ENCODE results near the gene CPSF4L.

The CPSF4L gene

DNA sequence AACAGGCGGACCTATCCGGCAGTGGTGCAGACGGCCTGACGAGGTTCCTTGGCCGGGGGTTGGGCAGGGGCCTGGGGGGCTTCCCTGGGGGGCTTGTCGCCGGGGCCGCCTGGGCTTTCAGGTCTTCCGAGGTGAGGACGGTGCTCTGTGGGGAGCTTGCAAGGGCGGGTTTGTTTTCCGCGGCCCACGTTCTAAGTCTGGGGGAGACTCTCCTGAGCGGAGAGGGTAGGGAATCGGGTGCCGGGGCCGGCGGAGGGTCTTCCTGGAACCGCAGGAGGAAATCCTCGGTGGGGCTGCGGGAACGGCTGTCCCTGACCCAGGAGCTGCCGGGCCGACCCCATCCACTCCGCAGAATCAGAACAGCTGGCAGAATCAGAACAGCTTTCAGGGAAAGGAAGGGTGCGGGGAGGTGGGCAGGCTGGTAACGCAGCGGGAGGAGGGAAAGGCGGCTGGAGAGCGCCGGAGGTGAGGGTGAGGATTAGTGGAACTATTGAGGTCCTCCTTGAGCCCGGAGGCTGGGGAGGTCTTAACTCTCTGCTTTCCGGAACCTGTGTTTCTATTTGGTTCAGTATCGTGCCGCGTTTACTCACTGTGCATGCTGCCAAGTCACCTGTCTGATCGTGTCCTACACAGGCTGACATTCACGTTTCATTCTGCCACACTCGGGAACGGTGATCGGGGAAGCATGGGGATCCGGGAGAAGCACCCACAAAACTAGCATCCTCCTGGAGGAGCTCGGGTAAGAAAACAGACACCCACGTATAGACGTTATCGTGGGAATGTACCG lies 28.9 kb downstream of the CPSF4L start:
- H3K36me3 ChIP-seq (ENCODE audit: control insufficient read depth, insufficient read depth, low read length), result peaks cover 4% of the 10 kb centered on the region
- no peaks in the 10 kb centered on the region for H3K27me3 ChIP-seq (replicated peaks; ENCODE audit: control insufficient read depth, insufficient read depth, low read length)
- DNase-seq (ENCODE audit: extremely low read depth, insufficient read length), result no peak
- peak overlapping the region; percentile 95 for H3K4me3 ChIP-seq (replicated peaks; ENCODE audit: low read depth, low read length)
- TF ChIP-seq, protein P1, sequence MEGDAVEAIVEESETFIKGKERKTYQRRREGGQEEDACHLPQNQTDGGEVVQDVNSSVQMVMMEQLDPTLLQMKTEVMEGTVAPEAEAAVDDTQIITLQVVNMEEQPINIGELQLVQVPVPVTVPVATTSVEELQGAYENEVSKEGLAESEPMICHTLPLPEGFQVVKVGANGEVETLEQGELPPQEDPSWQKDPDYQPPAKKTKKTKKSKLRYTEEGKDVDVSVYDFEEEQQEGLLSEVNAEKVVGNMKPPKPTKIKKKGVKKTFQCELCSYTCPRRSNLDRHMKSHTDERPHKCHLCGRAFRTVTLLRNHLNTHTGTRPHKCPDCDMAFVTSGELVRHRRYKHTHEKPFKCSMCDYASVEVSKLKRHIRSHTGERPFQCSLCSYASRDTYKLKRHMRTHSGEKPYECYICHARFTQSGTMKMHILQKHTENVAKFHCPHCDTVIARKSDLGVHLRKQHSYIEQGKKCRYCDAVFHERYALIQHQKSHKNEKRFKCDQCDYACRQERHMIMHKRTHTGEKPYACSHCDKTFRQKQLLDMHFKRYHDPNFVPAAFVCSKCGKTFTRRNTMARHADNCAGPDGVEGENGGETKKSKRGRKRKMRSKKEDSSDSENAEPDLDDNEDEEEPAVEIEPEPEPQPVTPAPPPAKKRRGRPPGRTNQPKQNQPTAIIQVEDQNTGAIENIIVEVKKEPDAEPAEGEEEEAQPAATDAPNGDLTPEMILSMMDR (IDR thresholded peaks at IDR 0.05; ENCODE audit: insufficient read depth, low read length, poor library complexity, severe bottlenecking), result no peak

DNA sequence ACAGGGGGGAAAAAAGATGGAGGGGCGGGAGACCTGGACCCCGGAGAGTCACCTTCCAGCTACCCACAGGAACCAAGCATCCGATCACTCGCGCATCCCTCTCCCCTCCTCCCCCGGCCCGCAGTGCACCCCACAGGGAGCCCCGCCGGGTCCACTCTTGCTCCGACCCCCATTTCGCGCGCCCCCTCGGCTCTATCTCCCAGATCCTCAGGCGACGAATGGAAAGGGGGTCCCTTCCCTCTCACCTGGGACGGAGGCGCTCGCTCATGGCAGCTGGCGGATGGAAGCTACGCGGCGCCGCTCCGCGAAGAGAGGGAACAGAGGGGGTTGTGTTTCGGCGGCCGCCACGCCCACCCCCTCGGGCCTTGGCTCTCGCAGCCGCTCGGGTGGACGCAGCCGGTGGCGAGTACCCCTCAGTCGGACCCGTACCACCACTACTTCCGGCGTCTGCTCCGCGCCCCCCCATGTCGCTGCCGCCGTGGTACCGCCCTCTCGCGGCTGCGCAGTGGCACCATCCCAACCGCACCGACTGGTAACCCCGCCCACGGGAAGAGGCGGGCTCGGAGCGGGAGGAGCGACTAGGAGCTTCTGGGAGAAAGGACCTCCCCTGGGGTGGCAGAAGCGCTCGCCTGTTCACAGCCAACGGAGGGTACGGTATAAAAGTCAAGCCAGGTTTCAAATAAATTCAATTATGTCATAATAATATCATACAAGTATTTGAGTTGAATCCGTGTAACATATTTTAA lies 29.7 kb downstream of the CPSF4L start:
- peak; percentile 97 for DNase-seq (ENCODE audit: extremely low read depth, insufficient read length)
- peaks cover 3% of the 10 kb centered on the region; the same call in 1 of the 2 replicates for H3K36me3 ChIP-seq (ENCODE audit: control insufficient read depth, insufficient read depth, low read length)
- peak overlapping the region; percentile 95 for H3K4me3 ChIP-seq (replicated peaks; ENCODE audit: low read depth, low read length)
- TF ChIP-seq, protein P1 (IDR thresholded peaks at IDR 0.05; ENCODE audit: insufficient read depth, low read length, poor library complexity, severe bottlenecking), result no peak
- H3K27me3 ChIP-seq (replicated peaks; ENCODE audit: control insufficient read depth, insufficient read depth, low read length), result no peaks in the 10 kb centered on the region

DNA sequence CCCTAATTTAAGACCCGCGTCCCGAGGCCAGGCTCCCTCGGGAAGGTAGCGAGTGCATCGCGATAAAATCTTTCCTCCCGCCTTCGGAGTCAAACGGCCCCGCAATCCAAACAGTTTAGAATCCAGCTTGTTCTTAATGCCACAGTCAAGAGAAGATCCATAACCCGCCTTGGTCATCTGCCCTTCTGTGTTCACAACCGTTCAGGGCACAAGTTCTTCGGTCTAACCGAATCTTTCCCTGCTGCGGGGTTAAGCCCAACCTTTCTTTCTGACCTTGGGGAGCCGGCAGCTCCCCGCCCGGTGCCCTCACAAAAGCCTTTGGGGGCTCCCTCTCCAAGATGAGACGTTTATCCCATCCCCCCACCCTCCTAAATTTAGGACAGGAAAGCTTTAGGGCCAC lies 30.3 kb downstream of the CPSF4L start:
- TF ChIP-seq, protein P1 (IDR thresholded peaks at IDR 0.05; ENCODE audit: insufficient read depth, low read length, poor library complexity, severe bottlenecking), result no peak
- Histone ChIP-seq H3K36me3 (ENCODE audit: control insufficient read depth, insufficient read depth, low read length) (no peaks in the 10 kb centered on the region; the same call in 1 of the 2 replicates), H3K27me3 (replicated peaks; ENCODE audit: control insufficient read depth, insufficient read depth, low read length) (no peaks in the 10 kb centered on the region), H3K4me3 (replicated peaks; ENCODE audit: low read depth, low read length) (peak overlapping the region; percentile 95)
- DNase-seq (ENCODE audit: extremely low read depth, insufficient read length), result peak; percentile 20

DNA sequence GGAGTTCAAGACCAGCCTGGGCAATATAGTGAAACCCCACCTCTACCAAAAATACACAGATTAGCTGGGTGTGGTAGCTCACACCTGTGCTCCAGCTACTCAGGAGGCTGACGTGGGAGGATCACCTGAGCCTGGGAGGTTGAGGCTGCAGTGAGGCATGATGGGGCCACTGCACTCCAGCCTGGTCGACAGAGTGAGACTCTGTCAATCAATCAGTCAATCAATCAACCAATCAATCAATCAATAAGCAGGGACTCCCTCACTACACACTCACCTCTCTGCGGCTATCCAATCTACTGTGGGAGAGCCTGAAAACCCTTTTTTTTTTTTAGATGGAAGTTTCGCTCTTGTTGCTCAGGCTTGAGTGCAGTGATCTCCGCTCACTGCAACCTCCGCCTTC lies 31.6 kb downstream of the CPSF4L start:
- Histone ChIP-seq H3K4me3 (replicated peaks; ENCODE audit: low read depth, low read length) (no peak overlapping the region), H3K36me3 (ENCODE audit: control insufficient read depth, insufficient read depth, low read length) (no peaks in the 10 kb centered on the region), H3K27me3 (replicated peaks; ENCODE audit: control insufficient read depth, insufficient read depth, low read length) (no peaks in the 10 kb centered on the region)
- DNase-seq (ENCODE audit: extremely low read depth, insufficient read length), result no peak
- TF ChIP-seq, protein P1 (IDR thresholded peaks at IDR 0.05; ENCODE audit: insufficient read depth, low read length, poor library complexity, severe bottlenecking), result no peak

DNA sequence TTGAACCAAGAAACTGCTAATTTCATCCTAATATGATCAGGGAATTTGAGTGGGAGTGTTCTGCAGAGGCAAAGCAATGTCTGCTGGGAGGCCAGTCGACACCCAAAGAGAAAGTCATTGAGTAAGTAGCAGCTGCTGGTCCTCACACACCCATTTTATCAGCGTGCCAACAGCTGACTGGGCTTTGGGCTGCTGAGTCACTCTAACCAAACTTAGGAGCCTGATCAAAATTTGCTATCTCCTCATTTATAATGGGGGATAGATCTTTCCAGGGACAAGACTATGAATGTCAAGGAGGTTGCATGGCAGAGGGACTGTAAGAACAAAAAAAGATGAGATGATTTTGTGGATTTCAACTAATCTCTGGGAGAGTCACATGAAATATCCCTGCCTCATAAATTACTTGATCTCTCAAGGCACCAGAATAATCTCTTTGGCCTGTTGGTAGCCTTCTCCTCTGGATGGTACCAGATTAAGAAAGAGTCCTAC lies 32.9 kb downstream of the CPSF4L start:
- TF ChIP-seq, protein P1 (IDR thresholded peaks at IDR 0.05; ENCODE audit: insufficient read depth, low read length, poor library complexity, severe bottlenecking), result no peak
- Histone ChIP-seq H3K27me3 (replicated peaks; ENCODE audit: control insufficient read depth, insufficient read depth, low read length) (no peaks in the 10 kb centered on the region), H3K4me3 (replicated peaks; ENCODE audit: low read depth, low read length) (no peak overlapping the region), H3K36me3 (ENCODE audit: control insufficient read depth, insufficient read depth, low read length) (no peaks in the 10 kb centered on the region)
- no peak for DNase-seq (ENCODE audit: extremely low read depth, insufficient read length)
